RPMI8226 (cell line): Measurements from ENCODE around the gene NPY.
A peak's percentile ranks its signal among the peaks of the same experiment; 100 is the strongest.
"Not testable (repeated sequence)": the region's sequence is repeated elsewhere in the genome, so short reads cannot be mapped to it uniquely, and the experiment has no call there.

ENCODE experiments used
- DNase-seq: peaks from one replicate; pipeline ENCODE4 v3.0.0-alpha.2; 2015

NPY gene

GRCh38 chr7:24283897-24284698, at the start of gene NPY:
Gene NPY, plus strand, starts transcription at chr7:24284190. Its CDS starts 1,051 bp downstream, at chr7:24285241.
- DNase-seq = no peak

GRCh38 chr7:24239260-24239659, 44.7 kb upstream of the NPY start:
- no peak for DNase-seq

- no peak for DNase-seq
Observed at GRCh38 chr7:24241206-24241605, 42.8 kb upstream of the NPY start.

DNA sequence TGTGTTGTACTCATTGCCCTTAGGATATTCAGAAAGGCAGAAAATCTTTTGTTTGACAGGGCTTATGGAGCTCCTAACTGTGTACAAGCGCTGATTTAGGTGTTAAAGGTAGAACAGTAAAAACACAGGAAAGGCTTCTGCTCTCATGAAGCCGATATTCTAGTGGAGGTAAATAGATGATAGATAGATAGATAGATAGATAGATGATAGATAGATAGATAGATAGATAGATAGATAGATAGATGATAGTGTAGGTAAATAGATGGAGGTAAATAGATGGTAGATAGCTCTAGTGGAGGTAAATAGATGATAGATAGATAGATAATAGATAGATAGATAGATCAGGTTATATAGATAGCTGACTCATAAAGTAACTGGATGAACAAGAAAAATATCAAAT, 39.4 kb upstream of the NPY start:
- no peak for DNase-seq

DNA sequence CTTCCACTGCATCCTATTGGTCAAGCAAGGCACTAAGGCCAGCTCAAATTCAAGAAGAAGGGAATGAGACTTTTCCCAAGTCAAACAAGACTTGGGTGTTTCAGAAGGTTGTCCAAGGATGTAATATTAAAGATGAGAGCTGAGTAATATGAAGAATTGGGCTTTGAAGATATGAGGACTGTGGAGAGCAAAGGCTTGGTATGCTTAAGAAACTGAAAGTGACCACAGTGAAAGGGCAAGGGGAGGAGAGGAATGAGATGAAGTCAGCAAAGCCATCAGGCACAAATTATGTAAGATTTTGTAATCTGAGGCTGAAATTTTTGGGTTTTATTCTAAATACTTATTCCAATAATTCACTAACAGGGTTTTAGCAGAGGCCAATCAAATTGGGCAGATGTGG, 38.6 kb upstream of the NPY start:
- DNase-seq = no peak

DNA sequence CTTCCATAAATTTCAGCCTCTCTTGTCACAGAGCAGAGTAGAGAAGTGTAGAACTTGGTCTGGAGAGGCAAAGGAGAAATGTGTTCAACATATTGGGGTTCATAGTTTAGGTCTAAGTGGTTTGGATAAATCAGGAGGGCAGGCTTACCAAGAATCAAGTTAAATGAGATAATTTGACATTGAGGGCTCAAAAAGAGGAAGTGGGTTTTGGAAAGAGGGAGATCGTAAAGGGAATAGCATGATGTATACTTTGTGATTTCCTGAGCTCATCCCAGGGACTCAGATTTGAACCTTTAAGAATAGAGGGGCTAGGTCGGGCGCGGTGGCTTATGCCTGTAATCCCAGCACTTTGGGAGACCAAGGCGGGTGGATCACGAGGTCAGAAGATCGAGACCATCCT, 34.7 kb upstream of the NPY start:
- DNase-seq = no peak

DNA sequence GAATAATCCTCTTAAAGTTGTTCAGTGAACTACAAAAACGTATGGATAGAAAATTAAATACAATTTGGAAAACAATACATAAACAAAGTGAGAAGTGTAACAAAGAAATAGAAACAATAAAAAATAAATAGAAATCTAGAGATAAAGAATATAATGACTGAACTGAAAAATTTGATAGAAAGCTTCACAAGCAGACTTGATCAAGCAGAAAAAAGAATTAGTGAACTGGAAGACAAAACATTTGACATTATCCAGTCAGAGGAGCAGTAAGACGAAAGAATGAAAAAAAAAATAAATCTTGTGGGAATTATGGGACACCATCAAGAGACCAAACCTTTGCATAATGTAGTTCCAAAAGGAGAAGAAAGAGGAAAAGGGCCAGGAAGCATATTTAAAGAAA, 32.4 kb upstream of the NPY start:
- DNase-seq = no peak

DNA sequence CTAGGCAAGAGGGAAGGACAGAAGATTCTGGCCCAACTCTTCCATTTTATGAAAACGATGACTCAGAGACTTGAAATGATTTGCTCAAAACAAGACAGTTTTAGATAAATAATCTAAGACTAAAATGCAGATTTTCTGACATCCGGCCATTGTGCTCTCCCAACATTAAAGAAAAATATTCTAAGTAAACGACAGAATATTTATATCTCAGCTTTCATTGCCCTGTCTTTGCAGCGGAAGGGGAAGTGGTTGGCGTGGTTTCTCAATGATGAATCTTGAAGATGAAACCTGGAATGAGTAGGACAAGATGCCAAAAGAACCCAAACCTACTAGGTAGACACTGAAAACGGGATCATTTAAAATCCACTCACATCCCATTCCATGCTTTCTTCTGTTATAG, 28.9 kb upstream of the NPY start:
- no peak for DNase-seq

DNA sequence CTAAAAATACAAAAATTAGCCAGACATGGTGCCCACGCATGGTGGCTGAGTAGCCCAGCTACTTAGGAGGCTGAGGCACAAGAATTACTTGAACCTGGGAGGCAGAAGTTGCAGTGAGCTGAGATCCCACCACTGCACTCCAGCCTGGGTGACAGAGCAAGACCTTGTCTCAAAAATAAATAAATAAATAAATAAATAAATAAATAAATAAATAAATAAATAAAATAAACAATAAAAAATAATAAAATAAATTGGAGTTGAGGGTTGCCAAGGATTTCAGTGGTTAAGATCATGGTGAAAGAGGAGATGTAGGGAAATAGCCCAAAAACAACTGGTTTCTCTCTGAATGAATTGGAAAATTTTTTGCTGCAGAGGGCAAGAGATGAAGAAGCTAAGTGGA, 25.7 kb upstream of the NPY start:
- DNase-seq = not testable (repeated sequence)

GRCh38 chr7:24271938-24272337, 12.1 kb upstream of the NPY start:
- no peak for DNase-seq

GRCh38 chr7:24279512-24279911, 4.5 kb upstream of the NPY start:
- DNase-seq = no peak

DNA sequence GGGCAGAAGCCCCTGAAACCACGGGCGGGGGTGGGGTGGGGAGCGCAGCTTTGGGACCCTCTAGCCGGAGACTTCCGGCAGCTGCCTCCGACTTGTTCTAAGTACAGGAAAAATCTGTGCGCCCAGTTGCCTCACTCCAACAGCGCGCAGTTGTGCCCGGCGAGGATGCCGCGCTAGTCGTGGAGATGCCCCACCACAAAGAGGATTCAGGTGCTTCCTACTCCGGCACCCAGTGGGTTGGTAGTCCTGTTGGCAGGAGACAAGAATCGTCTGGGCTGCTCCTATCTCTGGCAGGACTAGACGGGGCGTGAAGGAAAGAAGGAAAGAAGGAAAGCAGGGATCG, 465 bp upstream of the NPY start:
- no peak for DNase-seq

DNA sequence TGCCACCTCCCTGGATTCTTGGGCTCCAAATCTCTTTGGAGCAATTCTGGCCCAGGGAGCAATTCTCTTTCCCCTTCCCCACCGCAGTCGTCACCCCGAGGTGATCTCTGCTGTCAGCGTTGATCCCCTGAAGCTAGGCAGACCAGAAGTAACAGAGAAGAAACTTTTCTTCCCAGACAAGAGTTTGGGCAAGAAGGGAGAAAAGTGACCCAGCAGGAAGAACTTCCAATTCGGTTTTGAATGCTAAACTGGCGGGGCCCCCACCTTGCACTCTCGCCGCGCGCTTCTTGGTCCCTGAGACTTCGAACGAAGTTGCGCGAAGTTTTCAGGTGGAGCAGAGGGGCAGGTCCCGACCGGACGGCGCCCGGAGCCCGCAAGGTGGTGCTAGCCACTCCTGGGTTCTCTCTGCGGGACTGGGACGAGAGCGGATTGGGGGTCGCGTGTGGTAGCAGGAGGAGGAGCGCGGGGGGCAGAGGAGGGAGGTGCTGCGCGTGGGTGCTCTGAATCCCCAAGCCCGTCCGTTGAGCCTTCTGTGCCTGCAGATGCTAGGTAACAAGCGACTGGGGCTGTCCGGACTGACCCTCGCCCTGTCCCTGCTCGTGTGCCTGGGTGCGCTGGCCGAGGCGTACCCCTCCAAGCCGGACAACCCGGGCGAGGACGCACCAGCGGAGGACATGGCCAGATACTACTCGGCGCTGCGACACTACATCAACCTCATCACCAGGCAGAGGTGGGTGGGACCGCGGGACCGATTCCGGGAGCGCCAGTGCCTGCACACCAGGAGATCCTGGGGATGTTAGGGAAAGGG, 913 bp downstream of the NPY start:
- no peak for DNase-seq

GRCh38 chr7:24290004-24290641, 6.1 kb downstream of the NPY start:
- DNase-seq = peak; percentile 65

GRCh38 chr7:24291271-24291670, 7.3 kb downstream of the NPY start:
- no peak for DNase-seq

GRCh38 chr7:24297362-24297761, 13.4 kb downstream of the NPY start:
- no peak for DNase-seq

- no peak for DNase-seq
Observed at GRCh38 chr7:24298696-24299095, 14.7 kb downstream of the NPY start.

DNA sequence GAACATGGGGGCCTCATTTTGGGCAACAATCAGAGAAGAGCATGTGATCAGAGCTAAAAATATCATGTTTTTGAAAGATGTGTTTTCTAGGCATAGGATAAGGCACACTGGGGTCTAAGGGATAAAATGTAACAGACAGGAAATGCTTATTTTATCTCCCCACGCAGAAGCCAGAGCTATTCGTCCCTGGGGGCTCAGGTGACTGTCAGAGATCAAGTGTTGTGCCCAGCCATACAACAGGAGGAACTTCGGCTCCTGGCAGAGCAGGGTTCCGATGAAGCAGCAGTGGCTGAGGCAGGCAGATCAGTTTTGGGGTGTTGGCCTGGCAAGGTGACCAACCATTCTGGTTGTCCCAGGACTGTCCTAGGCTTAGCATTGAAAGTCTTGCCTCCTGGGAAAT, 15.2 kb downstream of the NPY start:
- DNase-seq = no peak

- no peak for DNase-seq
Observed at GRCh38 chr7:24301703-24302102, 17.7 kb downstream of the NPY start.

- DNase-seq = no peak
Observed at GRCh38 chr7:24304494-24305095, 20.6 kb downstream of the NPY start.

DNA sequence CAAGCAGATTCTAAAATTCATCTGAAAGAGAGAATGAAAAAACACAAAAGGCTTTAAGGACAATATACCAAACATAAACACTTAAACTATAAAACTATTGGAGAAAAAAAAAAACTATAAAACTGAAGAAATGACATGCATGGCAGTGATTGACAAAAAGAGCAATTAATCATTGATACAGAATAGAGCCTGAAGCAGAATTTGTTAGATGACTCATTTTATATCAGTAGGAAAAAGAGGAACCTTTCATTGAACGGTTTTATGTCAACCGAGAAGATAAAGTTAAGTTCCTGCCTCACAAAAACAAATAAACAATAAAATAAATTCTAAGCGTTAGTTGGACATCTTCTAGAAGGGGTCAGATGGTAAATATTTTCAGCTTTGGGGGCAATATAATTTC, 23.3 kb downstream of the NPY start:
- no peak for DNase-seq

GRCh38 chr7:24312588-24312987, 28.6 kb downstream of the NPY start:
- DNase-seq = no peak

GRCh38 chr7:24313777-24314176, 29.8 kb downstream of the NPY start:
- DNase-seq = no peak

DNA sequence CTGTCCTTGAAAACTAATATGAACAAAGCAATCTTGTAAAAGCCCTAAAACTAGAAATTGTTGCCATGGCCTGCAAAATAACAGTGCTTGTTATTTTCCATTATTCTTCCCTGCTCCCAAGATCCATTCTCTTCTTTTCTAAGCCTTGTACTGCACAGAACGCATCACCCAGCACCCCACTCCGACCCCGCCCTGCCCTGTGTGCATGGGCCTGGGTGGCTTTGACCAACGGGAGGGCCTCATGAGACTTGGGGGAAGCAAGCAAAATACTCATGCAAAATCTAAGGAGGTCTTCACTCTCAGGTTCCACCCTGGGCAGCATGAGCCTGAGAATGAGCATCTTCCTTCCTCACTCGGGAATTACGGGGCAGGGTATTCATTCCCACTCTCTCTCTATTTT, 32.4 kb downstream of the NPY start:
- no peak for DNase-seq
